ENCODE data around the gene GPRC5C.

GPRC5C gene

DNA sequence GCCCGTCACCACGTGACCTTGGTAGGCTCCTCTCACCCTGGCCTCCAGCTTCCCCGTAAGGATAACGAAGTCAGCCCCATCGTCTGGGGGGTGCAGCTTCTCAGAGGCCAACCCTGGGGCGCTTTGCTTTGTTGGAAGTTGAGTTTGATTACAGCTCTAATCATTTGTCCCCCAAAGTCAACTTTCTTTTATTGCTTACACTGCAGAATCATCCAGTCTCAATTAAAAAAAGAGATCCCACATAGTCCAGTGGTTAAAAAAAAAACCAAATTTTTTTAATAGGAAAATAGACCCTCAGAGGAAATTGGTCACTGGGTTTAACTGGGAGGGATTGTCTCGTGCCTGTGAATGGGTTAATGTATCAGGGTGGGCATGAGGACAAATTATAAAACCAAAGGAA, 7.8 kb upstream of the GPRC5C start:
- Histone ChIP-seq H3K9ac (no peak overlapping the region), H3K36me3 (ENCODE audit: insufficient read depth) (no peaks in the 10 kb centered on the region), H3K27me3 (ENCODE audit: insufficient read depth, low read depth) (peaks cover 72% of the 10 kb centered on the region), H3K79me2 (ENCODE audit: insufficient read depth, low read depth) (no peaks in the 10 kb centered on the region), H2AFZ (ENCODE audit: low read depth) (no peak overlapping the region), H4K20me1 (ENCODE audit: insufficient read depth) (no peaks in the 10 kb centered on the region), H3K4me1 (ENCODE audit: low read depth, poor library complexity, severe bottlenecking) (no peaks in the 10 kb centered on the region), H3K27ac (no peak overlapping the region), H3K4me2 (no peak overlapping the region), H3K4me3 (IDR thresholded peaks at IDR 0.05; ENCODE audit: insufficient read depth, low read depth, low read length) (no peak overlapping the region)
- TF ChIP-seq, protein P1, sequence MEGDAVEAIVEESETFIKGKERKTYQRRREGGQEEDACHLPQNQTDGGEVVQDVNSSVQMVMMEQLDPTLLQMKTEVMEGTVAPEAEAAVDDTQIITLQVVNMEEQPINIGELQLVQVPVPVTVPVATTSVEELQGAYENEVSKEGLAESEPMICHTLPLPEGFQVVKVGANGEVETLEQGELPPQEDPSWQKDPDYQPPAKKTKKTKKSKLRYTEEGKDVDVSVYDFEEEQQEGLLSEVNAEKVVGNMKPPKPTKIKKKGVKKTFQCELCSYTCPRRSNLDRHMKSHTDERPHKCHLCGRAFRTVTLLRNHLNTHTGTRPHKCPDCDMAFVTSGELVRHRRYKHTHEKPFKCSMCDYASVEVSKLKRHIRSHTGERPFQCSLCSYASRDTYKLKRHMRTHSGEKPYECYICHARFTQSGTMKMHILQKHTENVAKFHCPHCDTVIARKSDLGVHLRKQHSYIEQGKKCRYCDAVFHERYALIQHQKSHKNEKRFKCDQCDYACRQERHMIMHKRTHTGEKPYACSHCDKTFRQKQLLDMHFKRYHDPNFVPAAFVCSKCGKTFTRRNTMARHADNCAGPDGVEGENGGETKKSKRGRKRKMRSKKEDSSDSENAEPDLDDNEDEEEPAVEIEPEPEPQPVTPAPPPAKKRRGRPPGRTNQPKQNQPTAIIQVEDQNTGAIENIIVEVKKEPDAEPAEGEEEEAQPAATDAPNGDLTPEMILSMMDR (conservative IDR thresholded peaks at IDR 0.05; ENCODE audit: low read depth, low read length), result no peak

DNA sequence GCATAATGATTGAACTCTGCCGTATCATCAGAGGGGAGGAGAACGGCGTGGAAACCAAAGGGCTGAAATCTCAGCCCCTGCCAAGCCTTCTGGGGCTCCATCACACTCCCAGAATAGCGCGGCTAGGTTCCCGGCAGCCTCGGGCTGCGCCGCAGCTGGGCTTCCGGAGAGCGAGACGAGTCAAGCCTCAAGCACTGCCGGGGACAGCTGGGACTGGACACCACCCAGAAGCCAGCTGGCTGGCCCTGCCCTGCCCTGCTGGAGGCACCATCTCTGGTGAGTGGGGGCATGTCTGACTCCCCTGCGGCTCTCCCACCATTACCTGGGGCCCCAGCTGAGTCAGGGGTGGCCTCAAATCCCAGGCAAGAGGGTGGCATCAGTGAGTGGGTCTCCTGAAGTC, 7.2 kb upstream of the GPRC5C start:
- H3K4me3 ChIP-seq (IDR thresholded peaks at IDR 0.05; ENCODE audit: insufficient read depth, low read depth, low read length), result no peak overlapping the region
- H3K36me3 ChIP-seq (ENCODE audit: insufficient read depth), result no peaks in the 10 kb centered on the region
- no peaks in the 10 kb centered on the region for H3K79me2 ChIP-seq (ENCODE audit: insufficient read depth, low read depth)
- TF ChIP-seq, protein P1 (conservative IDR thresholded peaks at IDR 0.05; ENCODE audit: low read depth, low read length), result no peak
- H3K9ac ChIP-seq, result no peak overlapping the region
- no peak overlapping the region for H3K4me2 ChIP-seq
- H2AFZ ChIP-seq (ENCODE audit: low read depth), result no peak overlapping the region
- H4K20me1 ChIP-seq (ENCODE audit: insufficient read depth), result no peaks in the 10 kb centered on the region
- peaks cover 70% of the 10 kb centered on the region for H3K27me3 ChIP-seq (ENCODE audit: insufficient read depth, low read depth)
- H3K4me1 ChIP-seq (ENCODE audit: low read depth, poor library complexity, severe bottlenecking), result no peaks in the 10 kb centered on the region
- H3K27ac ChIP-seq, result no peak overlapping the region

DNA sequence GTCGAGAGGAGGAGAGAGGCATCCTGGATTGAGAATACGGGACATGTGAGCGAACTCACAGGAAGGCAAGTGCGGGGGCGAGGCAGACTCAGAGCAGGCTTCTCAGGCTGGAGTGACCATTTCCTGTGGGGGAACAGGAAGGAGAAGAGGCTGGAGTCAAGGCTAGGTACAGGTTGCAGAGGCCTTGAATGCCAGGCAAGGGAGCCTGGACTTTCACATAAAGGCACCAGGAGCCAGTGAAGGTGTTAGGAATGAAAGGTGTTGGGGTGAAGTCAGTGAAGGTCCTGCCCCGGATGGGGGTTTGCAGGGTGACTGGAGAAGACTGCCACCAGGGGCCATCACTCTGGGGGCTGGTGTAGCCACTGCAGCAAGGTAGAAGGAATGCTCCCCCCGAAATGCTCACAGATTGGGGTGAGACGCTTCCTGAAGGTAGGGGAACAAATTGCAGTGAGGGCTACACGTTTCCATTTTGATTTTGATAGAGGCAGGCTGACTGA, 5.3 kb upstream of the GPRC5C start:
- Histone ChIP-seq H3K4me3 (IDR thresholded peaks at IDR 0.05; ENCODE audit: insufficient read depth, low read depth, low read length) (no peak overlapping the region), H2AFZ (ENCODE audit: low read depth) (no peak overlapping the region)

DNA sequence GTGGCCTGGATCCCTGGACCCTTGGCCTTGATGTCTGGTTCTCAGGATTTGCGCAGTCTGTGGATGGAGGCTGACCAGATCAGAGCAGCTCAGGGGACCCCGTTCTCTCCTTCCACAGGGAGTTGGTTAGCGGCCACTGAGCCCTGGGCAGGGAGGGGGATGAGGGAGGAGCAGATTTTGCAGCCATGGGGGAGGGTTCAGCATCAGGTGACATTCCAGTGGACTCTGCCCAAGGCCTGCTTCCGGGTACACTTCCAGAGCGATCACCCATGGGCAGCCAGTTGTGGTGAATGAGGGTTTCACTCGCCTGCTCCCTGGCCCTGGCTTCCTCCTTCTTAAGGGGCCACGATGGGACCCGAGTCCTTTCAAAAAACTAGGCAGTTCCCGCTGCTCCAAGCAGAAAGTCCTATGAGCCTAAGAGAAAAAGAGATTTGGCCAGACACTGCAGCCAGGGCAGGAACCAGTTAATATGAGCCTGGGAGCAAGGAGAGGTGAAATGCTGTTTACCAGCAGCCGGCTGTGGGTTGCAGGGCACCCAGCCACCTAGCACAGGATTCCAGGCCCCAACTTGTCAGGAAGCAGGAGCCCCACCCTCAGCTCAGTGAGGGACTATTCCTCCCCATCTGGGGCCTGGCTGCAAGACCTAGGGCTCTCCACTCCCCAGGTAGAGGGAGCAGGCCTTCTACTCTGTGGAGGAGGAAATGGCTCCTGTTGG, 4.7 kb upstream of the GPRC5C start:
- Histone ChIP-seq H4K20me1 (ENCODE audit: insufficient read depth) (no peaks in the 10 kb centered on the region), H3K79me2 (ENCODE audit: insufficient read depth, low read depth) (no peaks in the 10 kb centered on the region), H3K4me3 (IDR thresholded peaks at IDR 0.05; ENCODE audit: insufficient read depth, low read depth, low read length) (no peak overlapping the region), H2AFZ (ENCODE audit: low read depth) (no peak overlapping the region), H3K27ac (no peak overlapping the region), H3K27me3 (ENCODE audit: insufficient read depth, low read depth) (peaks cover 56% of the 10 kb centered on the region), H3K36me3 (ENCODE audit: insufficient read depth) (no peaks in the 10 kb centered on the region), H3K9ac (no peak overlapping the region), H3K4me1 (ENCODE audit: low read depth, poor library complexity, severe bottlenecking) (no peaks in the 10 kb centered on the region), H3K4me2 (no peak overlapping the region)
- TF ChIP-seq, protein P1 (conservative IDR thresholded peaks at IDR 0.05; ENCODE audit: low read depth, low read length), result no peak

More for the DNA sequence above, 5.3 kb upstream of the GPRC5C start:
- no peaks in the 10 kb centered on the region for H3K79me2 ChIP-seq (ENCODE audit: insufficient read depth, low read depth)
- H3K36me3 ChIP-seq (ENCODE audit: insufficient read depth), result no peaks in the 10 kb centered on the region
- no peak overlapping the region for H3K9ac ChIP-seq
- H4K20me1 ChIP-seq (ENCODE audit: insufficient read depth), result no peaks in the 10 kb centered on the region
- no peak overlapping the region for H3K4me2 ChIP-seq
- TF ChIP-seq, protein P1 (conservative IDR thresholded peaks at IDR 0.05; ENCODE audit: low read depth, low read length), result no peak
- peaks cover 61% of the 10 kb centered on the region for H3K27me3 ChIP-seq (ENCODE audit: insufficient read depth, low read depth)
- no peak overlapping the region for H3K27ac ChIP-seq
- H3K4me1 ChIP-seq (ENCODE audit: low read depth, poor library complexity, severe bottlenecking), result no peaks in the 10 kb centered on the region

Data from KMS-11 (cell line).